ENCODE results near the gene LRPAP1.
"Not testable (repeated sequence)": the region's sequence is repeated elsewhere in the genome, so short reads cannot be mapped to it uniquely, and the experiment has no call there.

Gene LRPAP1

GRCh38 chr4:3560465-3560864 lies 28.2 kb upstream of the LRPAP1 start:
- not testable (repeated sequence) for DNase-seq (ENCODE audit: low read depth)

- DNase-seq (ENCODE audit: low read depth): not testable (repeated sequence)
These were observed 27.4 kb upstream of the LRPAP1 start for GRCh38 chr4:3559381-3560290.

- DNase-seq (ENCODE audit: low read depth): not testable (repeated sequence)
These were observed 26.3 kb upstream of the LRPAP1 start for GRCh38 chr4:3558514-3558836.

- DNase-seq (ENCODE audit: low read depth): not testable (repeated sequence)
These were observed 25.7 kb upstream of the LRPAP1 start for GRCh38 chr4:3557676-3558513.

GRCh38 chr4:3557088-3557492 lies 24.9 kb upstream of the LRPAP1 start:
- DNase-seq (ENCODE audit: low read depth): not testable (repeated sequence)

- not testable (repeated sequence) for DNase-seq (ENCODE audit: low read depth)
These were observed 24.1 kb upstream of the LRPAP1 start for GRCh38 chr4:3556244-3556867.

GRCh38 chr4:3555459-3556070 lies 23.3 kb upstream of the LRPAP1 start:
- DNase-seq (ENCODE audit: low read depth): not testable (repeated sequence)

GRCh38 chr4:3551366-3551765 lies 19.1 kb upstream of the LRPAP1 start:
- not testable (repeated sequence) for DNase-seq (ENCODE audit: low read depth)

- DNase-seq (ENCODE audit: low read depth): not testable (repeated sequence)
These were observed 18.6 kb upstream of the LRPAP1 start for GRCh38 chr4:3550792-3551325.

- DNase-seq (ENCODE audit: low read depth): not testable (repeated sequence)
These were observed 17.8 kb upstream of the LRPAP1 start for GRCh38 chr4:3550041-3550440.

- not testable (repeated sequence) for DNase-seq (ENCODE audit: low read depth)
These were observed 17.4 kb upstream of the LRPAP1 start for GRCh38 chr4:3549694-3550001.

- not testable (repeated sequence) for DNase-seq (ENCODE audit: low read depth)
These were observed 16.9 kb upstream of the LRPAP1 start for GRCh38 chr4:3548991-3549693.

GRCh38 chr4:3546721-3547120 lies 14.5 kb upstream of the LRPAP1 start:
- not testable (repeated sequence) for DNase-seq (ENCODE audit: low read depth)

GRCh38 chr4:3545351-3545750 lies 13.1 kb upstream of the LRPAP1 start:
- not testable (repeated sequence) for DNase-seq (ENCODE audit: low read depth)

- not testable (repeated sequence) for DNase-seq (ENCODE audit: low read depth)
These were observed 12.2 kb upstream of the LRPAP1 start for GRCh38 chr4:3544259-3545025.

- DNase-seq (ENCODE audit: low read depth): not testable (repeated sequence)
These were observed 11.2 kb upstream of the LRPAP1 start for GRCh38 chr4:3543415-3543814.

- not testable (repeated sequence) for DNase-seq (ENCODE audit: low read depth)
These were observed 6.7 kb upstream of the LRPAP1 start for GRCh38 chr4:3538906-3539305.

GRCh38 chr4:3535812-3536211 lies 3.6 kb upstream of the LRPAP1 start:
- DNase-seq (ENCODE audit: low read depth): not testable (repeated sequence)

- DNase-seq (ENCODE audit: low read depth): no peak
These were observed 1.2 kb upstream of the LRPAP1 start for GRCh38 chr4:3533423-3533820.

GRCh38 chr4:3532751-3533422 lies 665 bp upstream of the LRPAP1 start:
- no peak for DNase-seq (ENCODE audit: low read depth)
